Ovary (tissue), 9 donors: ENCODE data around the gene PYM1. TPM values are rescaled to one million over a fixed set of nuclear protein-coding genes. Genes with fewer than 3 reads are reported as not detected.
A peak's percentile ranks its signal among the peaks of the same experiment; 100 is the strongest.
"Not testable (repeated sequence)": the region's sequence is repeated elsewhere in the genome, so short reads cannot be mapped to it uniquely, and the experiment has no call there.

Experiments used
- DNase-seq, 5 donors: peaks; one replicate each; pipeline ENCODE4 v3.0.0-alpha.2; 2019 to 2020
- H3K27ac ChIP-seq, 2 donors: fragments of 200-600 bp; one replicate each; pipeline versions ENCODE4 v1.5.1 to v1.8.0; 2019 to 2022
- H3K27me3 ChIP-seq: fragments of 200-600 bp; one replicate; pipeline ENCODE4 v1.8.0; 2022
- H3K36me3 ChIP-seq: fragments of 200-600 bp; sonication (generic); one replicate; pipeline ENCODE4 v1.5.1; 2019
- H3K4me1 ChIP-seq: one replicate; pipeline ENCODE4 v1.8.1; 2013; ENCODE audit warnings: mild to moderate bottlenecking, moderate library complexity; ENCODE audit not compliant: insufficient read depth
- H3K4me3 ChIP-seq: fragments of 200-600 bp; sonication (generic); one replicate; pipeline ENCODE4 v1.5.1; 2017
- H3K9me3 ChIP-seq, 2 donors: fragments of 200-600 bp in 1 of 2; sonication (generic) in 1 of 2; one replicate each; pipeline versions ENCODE4 v1.5.1 to v1.8.1; 2013 to 2019; ENCODE audit warnings: mild to moderate bottlenecking in 1 of 2, moderate library complexity in 1 of 2
- EP300 ChIP-seq: sonication (generic); formaldehyde crosslinking; IDR thresholded peaks from one replicate; pipeline ENCODE4 v1.6.1; 2017; ENCODE audit warnings: antibody characterized with exemption
- POLR2A ChIP-seq: fragments of 450-650 bp; IDR thresholded peaks from one replicate; pipeline ENCODE4 v1.6.1; 2017; ENCODE audit warnings: antibody characterized with exemption, mild to moderate bottlenecking, moderate library complexity
- WGBS, 3 donors: extraction: QIAGEN DNeasy Blood & Tissue Kit in 1 of 3; methylation state at CpG; one replicate each; pipeline versions ENCODE4 v1.1.5 to v1.1.7; 2013 to 2017; 5-methylcytosine and 5-hydroxymethylcytosine counted together
- intact Hi-C, 4 donors: fragments of 100-400 bp; cut with DNase I; formaldehyde crosslinking; loops; one replicate each; pipeline versions ENCODE4 v1.11.0 to v1.15.1; 2022 to 2023
- polyA plus RNA-seq, 2 donors: library from polyadenylated mRNA; stranded (reverse); fragments of 200-250 nt in 1 of 2; fragments of 350-450 nt in 1 of 2; fragmentation: Illumina TruSeq in 1 of 2; extraction: RNeasy Lipid Tissue Mini Kit (QIAGEN cat#74804) in 1 of 2; gene quantifications; one replicate each; pipeline ENCODE4 v1.2.3, GENCODE V29; 2013 to 2014
- total RNA-seq, 7 donors: library from RNA; depleted of rRNA in 2 of 7; stranded (reverse); fragments of >200 nt in 2 of 7; fragmentation: NEBNext Ultra II Directional in 3 of 7; extraction: Animal tissue kit (Norgen Biotek cat#: 25700) in 3 of 7; gene quantifications; one replicate each; pipeline versions ENCODE4 v1.1.0 to v1.2.4, GENCODE V29; 2016 to 2023
- TF ChIP-seq, protein P1 (sequence below), 3 donors: fragments of 450-650 bp in 2 of 3; fragments of 200-600 bp in 1 of 3; IDR thresholded peaks; one replicate each; pipeline versions ENCODE4 v1.5.1 to v1.8.0; 2016 to 2022; ENCODE audit warnings: antibody characterized with exemption in 3 of 3, mild to moderate bottlenecking in 1 of 3
- donor health status: DM: no; HTN: no; CAD: no; lungs with moderate emphysema.
- donor health status: DM: no; HTN: no; CAD: no.
- donor health status: Bipolar disorder and iron deficiency.
- donor health status: DM: yes; HTN: yes; CAD: no.
- donor health status: DM: no; HTN: no; CAD: no.
- donor health status: DM: yes; HTN: yes; CAD: no.

PYM1 gene
- total and polyA plus RNA-seq, 9 donors, result 18.9 to 25.7 (median 21.9) TPM

DNA sequence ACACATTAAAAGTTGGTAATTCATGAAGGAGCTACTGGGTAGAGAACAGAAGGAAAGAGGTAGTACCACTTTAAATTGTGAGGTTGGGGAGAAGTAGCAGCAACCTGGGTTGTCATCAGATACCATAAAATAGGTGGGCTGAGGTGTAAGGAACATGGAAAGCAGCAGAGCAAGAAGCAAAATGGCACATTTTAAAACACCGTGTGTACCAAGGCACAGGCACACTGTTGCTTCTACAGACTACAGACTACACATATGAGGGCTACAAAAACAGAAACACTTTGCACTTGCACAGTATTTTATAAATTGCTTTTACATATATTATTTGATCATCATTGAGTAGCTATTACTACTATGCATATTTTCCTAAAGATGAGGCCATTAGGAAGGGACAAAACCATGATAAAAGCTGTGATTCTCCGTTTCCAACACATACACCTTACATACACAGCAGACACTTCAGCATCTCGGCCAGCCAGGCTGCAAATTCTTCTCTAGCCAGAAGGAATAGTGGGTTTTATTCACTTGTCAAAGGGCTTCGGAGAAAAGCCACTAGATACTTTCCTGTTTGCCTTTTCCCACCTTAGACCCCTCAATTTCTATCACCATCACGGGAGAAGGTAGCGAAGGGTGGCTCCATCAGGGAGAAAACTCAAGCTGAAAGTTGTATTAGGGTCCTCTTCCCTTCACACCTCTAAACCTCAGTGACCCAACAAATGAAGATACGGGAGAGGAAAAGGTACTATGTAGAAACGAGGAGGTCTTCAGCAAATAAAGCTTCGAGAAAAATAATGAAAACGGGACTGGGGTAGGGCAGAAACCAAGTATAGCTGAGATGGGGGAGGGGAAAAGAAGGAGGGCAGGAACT, 1.6 kb downstream of the PYM1 start:
- DNase-seq, result no peak
- Histone ChIP-seq H3K4me1 (peaks cover 11% of the 10 kb centered on the region), H3K36me3 (no peaks in the 10 kb centered on the region), H3K27ac (peak overlapping the region; percentile 80 to 94), H3K9me3 (no peaks in the 10 kb centered on the region), H3K4me3 (peak overlapping the region; percentile 87), H3K27me3 (no peaks in the 10 kb centered on the region)
- no peak for TF ChIP-seq POLR2A
- TF ChIP-seq, protein P1, sequence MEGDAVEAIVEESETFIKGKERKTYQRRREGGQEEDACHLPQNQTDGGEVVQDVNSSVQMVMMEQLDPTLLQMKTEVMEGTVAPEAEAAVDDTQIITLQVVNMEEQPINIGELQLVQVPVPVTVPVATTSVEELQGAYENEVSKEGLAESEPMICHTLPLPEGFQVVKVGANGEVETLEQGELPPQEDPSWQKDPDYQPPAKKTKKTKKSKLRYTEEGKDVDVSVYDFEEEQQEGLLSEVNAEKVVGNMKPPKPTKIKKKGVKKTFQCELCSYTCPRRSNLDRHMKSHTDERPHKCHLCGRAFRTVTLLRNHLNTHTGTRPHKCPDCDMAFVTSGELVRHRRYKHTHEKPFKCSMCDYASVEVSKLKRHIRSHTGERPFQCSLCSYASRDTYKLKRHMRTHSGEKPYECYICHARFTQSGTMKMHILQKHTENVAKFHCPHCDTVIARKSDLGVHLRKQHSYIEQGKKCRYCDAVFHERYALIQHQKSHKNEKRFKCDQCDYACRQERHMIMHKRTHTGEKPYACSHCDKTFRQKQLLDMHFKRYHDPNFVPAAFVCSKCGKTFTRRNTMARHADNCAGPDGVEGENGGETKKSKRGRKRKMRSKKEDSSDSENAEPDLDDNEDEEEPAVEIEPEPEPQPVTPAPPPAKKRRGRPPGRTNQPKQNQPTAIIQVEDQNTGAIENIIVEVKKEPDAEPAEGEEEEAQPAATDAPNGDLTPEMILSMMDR (IDR thresholded peaks at IDR 0.05), result no peak
- TF ChIP-seq EP300, result no peak
- WGBS, 3 donors, result 7 to 9% (median 8%) methylated on average over 10 of the region's 10 CpGs
- intact Hi-C loops, result loop anchor here (5.0 kb wide), 4 partner anchors 94 to 199 kb away; partner anchors contain the start of genes DNAJC14 (in 2 of the 4) and CD63 (in 1 of the 4)

DNA sequence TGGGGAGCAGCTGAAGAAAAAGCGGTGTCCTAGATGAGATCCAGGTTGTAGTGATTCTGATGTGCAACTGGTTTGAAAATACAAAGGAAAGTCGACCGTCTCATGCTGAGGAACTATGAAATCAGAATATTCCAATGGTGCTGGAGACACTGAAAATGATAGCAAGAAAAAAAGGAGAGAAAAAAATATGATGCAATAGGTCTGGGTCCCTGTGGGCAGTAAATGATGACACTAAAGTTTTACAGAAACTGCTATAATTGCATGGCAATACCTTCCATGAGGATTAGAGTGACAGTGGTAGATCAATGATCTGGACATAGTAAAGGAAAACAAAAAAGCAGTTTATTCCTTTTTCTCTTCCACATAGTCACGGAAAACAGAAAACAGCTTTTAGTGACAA, 2.3 kb downstream of the PYM1 start:
- H3K4me3 ChIP-seq, result no peak overlapping the region
- intact Hi-C loops, result loop anchor here (5.0 kb wide), 4 partner anchors 93 to 198 kb away; partner anchors contain the start of genes DNAJC14 (in 2 of the 4) and CD63 (in 1 of the 4)
- TF ChIP-seq, protein P1 (IDR thresholded peaks at IDR 0.05), result no peak
- TF ChIP-seq POLR2A, result no peak
- no peak for TF ChIP-seq EP300
- H3K27me3 ChIP-seq, result no peaks in the 10 kb centered on the region
- H3K36me3 ChIP-seq, result no peaks in the 10 kb centered on the region
- WGBS, 3 donors, result 77 to 81% (median 78%) methylated on average over 4 of the region's 4 CpGs
- DNase-seq, result no peak
- no peaks in the 10 kb centered on the region for H3K9me3 ChIP-seq
- no peak overlapping the region for H3K27ac ChIP-seq
- H3K4me1 ChIP-seq, result peaks cover 6% of the 10 kb centered on the region

DNA sequence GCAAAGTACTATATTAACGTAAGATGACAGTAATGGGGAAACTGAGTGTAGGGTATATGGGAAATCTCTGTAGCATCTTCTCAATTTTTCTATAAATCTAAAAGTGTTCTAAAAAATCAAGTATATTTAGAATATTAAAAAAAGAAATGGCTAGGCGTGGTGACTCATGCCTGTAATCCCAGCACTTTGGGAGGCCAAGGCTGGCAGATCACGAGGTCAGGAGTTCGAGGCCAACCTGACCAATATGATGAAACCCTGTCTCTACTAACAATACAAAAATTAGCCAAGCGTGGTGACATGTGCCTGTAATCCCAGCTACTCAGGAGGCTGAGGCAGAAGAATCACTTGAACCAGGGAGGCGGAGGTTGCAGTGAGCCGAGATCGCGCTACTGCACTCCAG, 4.0 kb downstream of the PYM1 start:
- H3K9me3 ChIP-seq, H3K27me3 ChIP-seq, H3K4me3 ChIP-seq, H3K4me1 ChIP-seq, H3K27ac ChIP-seq, intact Hi-C loops, H3K36me3 ChIP-seq, DNase-seq: not testable (repeated sequence)
- 92 to 95% (median 94%) methylated on average over 9 of the region's 9 CpGs for WGBS, 3 donors

DNA sequence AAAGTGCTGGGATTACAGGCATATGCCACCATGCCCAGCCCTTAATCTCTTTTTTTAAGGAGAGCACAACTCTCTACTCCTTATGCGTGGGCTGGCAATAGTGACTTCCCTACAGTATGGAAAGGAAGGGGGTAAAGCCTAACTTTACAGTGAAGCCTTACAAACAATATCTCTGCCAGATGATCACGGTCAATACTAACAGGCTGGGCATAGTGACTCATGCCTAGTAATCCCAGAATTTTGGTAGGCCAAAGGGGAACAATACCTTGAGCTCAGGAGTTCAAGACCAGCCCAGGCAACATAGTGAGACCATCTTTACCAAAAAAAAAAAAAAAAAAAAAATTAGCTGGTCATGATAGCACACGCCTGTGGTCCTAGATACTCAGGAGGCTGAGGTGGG, 5.6 kb downstream of the PYM1 start:
- intact Hi-C loops, result no loop called here
- no peaks in the 10 kb centered on the region for H3K36me3 ChIP-seq
- 90 to 96% (median 92%) methylated on average over 3 of the region's 3 CpGs for WGBS, 3 donors
- no peaks in the 10 kb centered on the region for H3K9me3 ChIP-seq
- peaks cover 5% of the 10 kb centered on the region for H3K4me1 ChIP-seq
- no peak overlapping the region for H3K4me3 ChIP-seq
- TF ChIP-seq POLR2A (no peak), EP300 (no peak)
- TF ChIP-seq, protein P1 (IDR thresholded peaks at IDR 0.05), result no peak
- H3K27me3 ChIP-seq, result no peaks in the 10 kb centered on the region
- no peak overlapping the region for H3K27ac ChIP-seq
- no peak for DNase-seq

DNA sequence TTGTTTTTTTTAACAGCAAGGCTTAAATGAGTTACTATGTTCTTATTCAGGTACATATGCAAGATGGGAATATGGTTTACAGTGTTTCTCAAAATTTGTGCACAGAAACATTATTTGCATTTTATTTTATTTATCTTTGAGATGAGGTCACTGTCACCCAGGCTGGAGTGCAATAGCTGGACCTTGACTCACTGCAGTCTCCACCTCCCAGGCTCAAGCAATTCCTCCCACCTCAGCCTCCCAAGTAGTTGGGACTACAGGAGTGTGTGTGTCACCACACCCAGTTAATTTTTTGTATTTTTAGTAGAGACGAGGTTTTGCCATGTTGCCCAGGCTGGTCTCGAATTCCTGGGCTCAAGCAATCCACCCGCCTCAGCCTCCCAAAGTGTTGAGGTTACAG, 8.7 kb downstream of the PYM1 start:
- H3K4me3 ChIP-seq, H3K9me3 ChIP-seq, H3K27me3 ChIP-seq, intact Hi-C loops, DNase-seq, H3K27ac ChIP-seq, H3K4me1 ChIP-seq, H3K36me3 ChIP-seq: not testable (repeated sequence)
- WGBS, 3 donors, result 64 to 79% (median 71%) methylated on average over 3 of the region's 3 CpGs
